ENCODE measurements around the gene D2HGDH.

DNA sequence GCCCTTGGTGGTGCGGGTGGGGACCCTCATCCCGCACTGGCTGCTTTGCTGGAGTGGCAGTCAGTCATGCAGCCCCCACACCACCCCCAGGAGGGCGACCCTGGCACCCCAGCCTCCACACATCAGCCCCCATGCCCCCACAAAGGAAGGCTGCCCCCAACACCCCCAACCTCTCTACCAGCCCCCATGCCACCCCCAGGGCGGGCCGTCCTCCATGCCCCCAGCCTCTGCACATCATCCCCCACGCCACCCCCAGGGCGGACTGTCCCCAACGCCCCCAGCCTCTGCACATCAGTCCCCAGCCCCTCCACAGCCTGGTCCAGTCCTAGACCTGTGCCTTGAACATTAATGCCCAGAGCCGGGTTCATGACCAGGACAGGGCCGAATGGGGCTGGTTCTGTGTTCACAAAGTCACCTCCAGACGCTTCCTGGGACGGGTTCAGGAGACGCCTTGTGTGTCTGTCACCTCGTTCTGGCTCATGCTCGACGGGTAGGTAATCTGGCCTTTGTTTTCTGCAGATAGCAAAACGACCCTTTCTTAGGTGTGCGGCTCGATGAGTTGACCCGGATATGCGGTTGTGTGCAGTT is 18.4 kb downstream of the D2HGDH start:
- TF ChIP-seq, protein P1, sequence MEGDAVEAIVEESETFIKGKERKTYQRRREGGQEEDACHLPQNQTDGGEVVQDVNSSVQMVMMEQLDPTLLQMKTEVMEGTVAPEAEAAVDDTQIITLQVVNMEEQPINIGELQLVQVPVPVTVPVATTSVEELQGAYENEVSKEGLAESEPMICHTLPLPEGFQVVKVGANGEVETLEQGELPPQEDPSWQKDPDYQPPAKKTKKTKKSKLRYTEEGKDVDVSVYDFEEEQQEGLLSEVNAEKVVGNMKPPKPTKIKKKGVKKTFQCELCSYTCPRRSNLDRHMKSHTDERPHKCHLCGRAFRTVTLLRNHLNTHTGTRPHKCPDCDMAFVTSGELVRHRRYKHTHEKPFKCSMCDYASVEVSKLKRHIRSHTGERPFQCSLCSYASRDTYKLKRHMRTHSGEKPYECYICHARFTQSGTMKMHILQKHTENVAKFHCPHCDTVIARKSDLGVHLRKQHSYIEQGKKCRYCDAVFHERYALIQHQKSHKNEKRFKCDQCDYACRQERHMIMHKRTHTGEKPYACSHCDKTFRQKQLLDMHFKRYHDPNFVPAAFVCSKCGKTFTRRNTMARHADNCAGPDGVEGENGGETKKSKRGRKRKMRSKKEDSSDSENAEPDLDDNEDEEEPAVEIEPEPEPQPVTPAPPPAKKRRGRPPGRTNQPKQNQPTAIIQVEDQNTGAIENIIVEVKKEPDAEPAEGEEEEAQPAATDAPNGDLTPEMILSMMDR (IDR thresholded peaks at IDR 0.05): no peak
- TF ChIP-seq POLR2A (IDR thresholded peaks at IDR 0.05): no peak
- TF ChIP-seq POLR2AphosphoS5 (IDR thresholded peaks at IDR 0.05): no peak

Measured in prostate gland (tissue), 2 donors.